Activated T-cell treated with anti-CD3 and anti-CD28 coated beads for 24 hours (primary cell): ENCODE measurements around the gene SUMF1.

Experiments used
- DNase-seq: peaks from one replicate; pipeline ENCODE4 v3.0.0-alpha.2; 2020; ENCODE audit warnings: low read depth

The SUMF1 gene

DNA sequence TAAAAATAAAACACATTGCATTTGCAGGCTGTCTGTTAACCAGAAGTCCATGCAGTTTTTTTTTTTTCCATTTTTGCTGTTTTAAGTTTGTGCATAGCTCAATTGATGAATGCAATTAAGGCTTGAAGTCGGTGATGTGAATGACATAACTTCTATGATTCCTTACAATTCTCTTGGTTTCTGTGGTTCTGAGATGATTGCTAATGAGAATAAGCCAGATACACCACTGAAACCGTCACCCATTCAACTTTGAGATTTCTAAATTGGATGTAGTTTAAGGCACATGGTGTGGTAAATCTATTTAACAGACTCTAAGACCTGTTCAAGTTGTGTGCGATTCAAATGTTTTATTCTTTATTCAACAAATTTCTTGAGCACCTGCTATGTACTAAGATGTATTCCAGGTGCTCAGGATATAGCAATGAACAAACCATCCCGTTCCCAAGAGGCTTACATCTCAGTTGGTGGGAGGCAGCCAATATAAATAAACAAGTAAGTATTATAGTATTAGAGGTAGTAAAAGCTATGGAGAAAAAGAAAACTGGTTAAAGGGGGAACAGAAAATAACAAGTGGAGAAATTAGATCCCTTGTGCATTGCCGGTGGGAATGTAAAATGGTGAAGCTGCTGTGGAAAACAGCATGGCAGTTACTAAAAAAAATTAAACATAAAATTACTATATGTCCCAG lies 30.1 kb upstream of the SUMF1 start:
- DNase-seq, result no peak

GRCh38 chr3:4496087-4496452 lies 29.0 kb upstream of the SUMF1 start:
- DNase-seq, result no peak

DNA sequence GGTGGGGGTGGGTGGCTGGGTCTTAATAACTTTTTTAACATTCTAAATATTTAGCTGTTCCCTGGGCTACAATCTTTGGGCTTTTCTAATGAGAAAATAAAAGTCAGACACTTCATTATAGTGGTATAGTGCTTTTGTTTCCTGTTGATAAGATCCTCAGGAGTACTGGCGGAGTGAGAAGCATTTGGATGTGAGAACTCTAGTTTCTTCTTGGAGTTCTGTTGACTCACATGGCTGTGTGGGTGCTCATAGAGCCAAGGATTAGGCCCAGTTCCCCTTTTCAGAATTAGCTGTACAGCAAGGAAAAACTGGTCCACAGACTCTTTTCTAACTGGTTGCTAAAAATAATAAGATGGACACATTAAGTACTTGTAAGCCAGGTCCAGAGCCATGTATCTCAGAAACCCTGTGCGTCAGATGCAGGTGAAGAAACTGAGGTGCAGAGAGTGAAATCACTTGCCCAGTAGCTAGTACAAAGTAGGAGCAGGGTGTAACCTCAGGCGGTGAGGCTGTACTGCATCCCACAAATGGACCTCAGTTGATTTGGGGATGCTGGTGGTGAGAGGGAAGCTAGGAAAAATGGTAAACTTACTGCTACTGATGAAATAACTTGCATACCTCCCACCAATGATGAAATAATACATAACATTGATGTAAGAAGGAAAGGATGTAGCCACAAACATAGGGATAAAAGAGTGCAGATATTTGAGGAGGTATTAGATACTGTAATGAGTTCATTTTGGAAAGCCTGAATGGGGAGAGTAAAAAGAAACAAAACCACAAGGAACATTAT lies 28.4 kb upstream of the SUMF1 start:
- DNase-seq, result no peak

DNA sequence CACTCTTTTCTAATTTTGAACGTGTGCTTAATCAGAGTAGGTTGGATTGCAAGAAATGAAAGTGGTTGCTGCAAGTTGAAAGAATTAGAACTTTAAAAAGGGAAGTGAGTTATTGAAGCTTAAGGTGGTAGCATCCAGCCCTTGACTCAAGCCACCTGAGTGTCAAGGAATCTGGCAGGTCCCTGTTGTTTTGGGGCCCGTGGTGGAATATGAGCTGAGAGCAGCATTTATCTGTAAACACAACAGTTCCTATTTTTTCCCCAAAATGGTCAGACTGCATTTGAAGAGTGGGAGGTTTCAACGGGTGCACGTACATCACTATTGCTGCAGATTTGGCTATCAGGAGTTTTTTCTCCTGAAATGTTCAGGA lies 27.8 kb upstream of the SUMF1 start:
- no peak for DNase-seq

DNA sequence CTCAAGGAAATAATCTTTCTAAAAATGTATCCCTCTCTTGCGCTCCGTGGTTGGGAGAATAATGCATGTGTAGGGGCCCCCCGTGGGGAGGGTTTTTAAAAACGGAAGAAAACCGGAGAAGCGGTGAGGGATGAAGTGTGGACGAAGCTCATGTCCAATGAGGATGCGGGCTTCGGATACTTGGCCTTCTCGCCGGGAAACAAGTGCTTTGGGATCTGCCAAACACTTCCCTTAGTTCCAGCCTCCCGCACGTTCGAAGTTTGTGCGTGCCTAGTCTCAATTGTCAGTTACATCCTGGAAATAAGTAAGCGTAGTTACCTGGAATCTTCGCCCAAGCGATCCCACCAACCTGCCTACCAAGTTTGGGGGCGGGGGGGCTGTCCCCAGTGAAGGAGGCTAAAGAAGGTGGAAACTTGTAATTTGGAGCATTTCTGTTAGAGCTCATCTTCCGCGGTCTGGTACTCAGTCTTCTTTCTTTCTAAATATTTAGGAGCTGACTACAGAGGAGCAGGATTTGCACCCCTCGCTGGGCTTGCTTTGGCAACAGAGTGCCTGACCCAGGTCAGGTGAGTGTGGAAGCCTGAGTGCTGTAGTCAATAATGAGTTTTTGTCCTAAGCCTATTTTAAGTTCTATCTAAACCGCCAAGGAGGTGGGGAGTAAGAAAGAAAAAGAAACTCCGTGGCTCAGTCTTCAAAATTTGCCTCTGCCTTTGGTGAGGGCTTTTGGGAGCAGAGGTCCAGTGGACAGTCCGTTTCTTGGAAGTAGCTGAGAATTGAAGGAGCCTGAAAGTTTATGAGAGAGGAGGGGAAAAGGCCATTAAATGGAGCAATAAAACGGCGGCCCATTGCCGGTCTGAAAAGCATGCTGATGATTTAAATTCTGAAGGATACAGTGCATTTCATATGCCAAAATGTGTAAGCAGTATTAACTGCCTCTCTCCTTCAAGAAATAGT lies 27.1 kb upstream of the SUMF1 start:
- no peak for DNase-seq

DNA sequence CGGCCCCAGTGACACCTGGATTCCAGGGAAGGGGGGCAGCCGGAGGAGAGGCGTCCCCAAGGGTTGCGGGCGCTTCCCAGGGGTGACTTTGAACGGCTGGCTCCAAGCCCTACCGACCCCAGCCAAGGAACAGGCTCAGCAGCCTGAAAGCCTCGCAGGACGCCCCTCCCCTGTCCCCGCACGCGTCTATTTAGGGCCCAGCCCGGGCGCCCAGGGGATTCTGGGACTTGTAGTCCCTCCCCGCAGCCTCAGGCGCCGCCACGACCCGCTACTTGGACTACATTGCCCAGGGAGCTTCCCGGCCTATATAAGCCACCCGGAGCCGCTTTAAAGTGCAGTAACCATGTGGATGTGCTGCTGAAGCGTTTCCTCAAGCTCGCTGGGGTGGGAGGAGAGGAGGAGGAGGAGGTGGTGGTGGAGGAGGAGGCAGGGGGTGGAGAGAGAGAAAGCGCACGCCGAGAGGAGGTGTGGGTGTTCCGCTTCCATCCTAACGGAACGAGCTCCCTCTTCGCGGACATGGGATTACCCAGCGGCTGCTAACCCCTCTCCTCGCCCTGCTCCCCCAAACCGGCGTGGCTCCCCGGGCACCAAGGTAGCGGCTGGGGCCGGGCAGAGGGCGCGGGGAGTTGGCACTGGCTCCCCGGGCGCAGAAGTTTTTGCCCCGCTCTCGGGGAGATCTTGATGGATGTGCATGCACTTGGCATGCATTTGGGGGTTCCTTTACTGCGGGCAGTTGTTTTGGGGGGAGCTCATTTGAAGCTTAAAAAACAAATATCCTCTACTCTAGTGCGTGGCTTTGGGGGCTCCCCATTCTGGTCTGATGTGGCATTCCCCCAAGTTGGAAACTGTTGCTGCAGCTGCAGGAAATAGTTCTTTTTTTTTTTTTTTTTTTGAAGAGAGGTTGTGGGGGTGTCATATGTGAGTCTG lies 26.2 kb upstream of the SUMF1 start, which contains the start of gene ITPR1:
Gene ITPR1 (plus strand): TSS at position 335 of the 927 bp plus-strand sequence. CDS start 23,144 bp downstream, outside the sequence.
- DNase-seq, result peak; percentile 96

DNA sequence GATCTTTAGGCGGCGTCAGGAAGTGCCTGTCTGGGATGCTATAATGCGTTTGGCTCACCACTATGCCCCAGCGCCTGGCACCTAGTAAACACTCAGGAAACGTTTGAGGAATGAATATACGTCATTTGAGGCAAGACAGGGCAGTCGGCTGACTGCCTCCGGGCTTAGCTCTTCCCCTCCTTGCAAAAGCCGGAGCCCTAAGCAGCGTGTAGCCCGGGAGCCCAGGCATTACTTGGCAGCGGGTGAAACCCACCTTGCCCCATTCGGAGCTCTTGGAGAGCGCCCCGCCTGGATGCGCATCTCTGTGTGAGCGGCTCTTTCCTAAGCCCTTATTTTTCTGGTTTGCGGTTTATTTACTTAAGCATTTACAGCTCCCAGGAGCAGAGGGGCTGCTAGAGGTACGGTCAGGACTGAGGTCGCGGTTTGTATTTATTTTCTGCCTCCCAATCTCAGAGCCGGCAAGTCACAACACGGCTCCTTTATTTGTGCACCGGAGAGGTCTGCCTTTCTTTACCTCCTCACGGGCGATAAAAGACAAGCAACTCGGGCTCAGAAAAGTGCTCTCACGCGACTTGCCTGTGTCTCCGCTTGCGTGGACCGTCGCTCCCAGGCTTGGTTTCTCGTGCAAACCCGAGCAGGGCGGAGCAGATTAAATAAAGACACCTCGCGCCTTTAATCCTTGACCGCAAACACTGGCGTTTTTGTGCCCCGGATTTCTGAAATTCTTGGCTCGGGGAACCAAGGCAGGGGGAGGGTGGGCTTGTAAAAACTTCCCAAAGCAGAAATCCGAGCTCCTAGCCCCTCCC lies 25.3 kb upstream of the SUMF1 start:
- DNase-seq, result no peak

DNA sequence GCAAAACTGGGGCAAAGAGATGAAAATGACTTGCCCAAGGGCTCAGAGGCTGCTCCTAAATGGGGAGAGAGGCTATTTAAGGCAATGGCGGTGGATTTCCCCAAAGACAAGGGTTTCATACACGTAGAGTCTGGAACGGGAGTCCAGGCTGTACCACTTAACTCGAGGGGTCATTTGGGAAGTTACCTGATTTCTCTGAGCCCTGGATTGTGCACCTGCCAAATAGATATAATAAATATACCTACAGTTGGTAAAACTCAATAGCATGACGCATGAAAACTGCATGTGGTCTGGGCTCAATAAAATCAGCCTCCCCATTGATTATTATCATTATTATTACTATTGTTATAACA lies 24.8 kb upstream of the SUMF1 start:
- DNase-seq, result no peak

DNA sequence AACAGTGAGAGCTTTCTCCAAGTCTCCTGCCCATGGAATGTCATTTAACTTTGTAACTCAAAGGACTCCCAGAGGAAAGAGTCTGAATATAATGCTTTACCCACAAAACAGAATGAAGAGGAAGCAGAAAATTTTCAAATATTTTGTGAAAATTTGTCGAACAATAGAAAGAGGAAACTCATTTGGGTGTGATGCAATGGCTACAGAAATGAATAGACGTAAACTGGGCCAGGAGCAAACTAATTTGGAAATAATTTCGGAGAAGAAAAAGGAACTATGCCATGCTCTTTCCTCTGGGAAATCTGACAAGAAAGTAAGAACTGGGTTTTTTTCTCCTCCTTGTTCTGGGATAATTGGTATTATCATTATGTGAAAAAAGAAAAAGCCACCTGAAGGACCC lies 11.2 kb upstream of the SUMF1 start:
- no peak for DNase-seq

- no peak for DNase-seq
Observed at GRCh38 chr3:4476496-4476895, 9.4 kb upstream of the SUMF1 start.

GRCh38 chr3:4475804-4476203 lies 8.7 kb upstream of the SUMF1 start:
- no peak for DNase-seq

DNA sequence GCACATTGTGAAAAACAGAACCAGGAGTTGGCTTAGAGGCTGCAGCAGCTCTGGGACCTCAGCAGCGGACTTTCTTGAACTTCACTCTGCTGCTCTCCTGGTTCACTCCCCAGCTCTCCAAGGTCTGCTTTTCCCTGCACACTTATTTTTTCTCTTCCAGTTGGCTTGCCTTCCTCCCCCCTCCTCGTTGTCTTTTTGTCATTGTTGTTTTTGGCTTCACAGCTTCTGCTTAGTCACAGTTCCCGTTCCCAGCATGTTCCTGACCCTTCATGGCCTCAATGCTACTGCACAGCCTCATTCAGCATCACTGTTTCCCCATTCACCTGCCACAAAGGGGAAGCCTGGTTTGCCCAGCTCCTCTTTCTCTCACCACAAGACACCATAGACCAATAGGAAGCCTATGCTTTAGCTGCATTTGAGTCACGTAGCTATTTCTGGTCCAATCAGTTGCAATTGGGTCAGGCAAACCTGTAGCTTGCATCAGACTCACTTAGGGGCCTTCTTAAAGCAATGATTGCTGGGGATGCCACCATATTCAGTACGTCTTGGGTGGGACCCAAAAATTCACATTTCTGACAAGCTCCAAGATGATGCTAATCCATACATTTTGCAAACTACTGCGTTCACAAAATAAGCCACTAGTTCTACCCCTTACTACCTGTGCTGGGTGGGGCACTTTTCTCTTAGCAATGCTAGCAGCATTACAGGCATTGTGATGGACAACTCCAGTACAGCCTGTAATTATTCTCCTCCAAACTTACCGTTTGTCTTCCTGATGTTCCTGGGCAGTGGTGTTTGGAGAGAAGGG lies 7.8 kb upstream of the SUMF1 start:
- no peak for DNase-seq

DNA sequence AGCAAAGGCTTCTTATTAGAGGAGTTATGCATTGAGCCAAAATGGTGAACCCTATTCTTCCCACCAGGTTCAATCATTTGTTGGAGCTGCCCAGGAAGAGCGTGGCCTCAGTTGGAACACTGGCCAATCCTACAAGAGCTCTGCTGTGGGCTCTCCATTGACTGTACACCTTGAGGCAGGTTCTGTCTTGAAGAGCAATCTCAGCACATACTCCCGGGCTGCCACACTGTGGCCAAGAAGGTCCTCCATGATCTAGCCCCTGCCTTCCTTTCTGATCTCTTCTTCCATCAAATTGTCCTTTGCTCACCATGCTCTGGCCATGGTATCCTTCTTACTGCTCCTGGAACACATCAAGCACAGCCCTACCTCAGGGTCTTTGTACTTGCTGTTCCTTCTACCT lies 5.7 kb upstream of the SUMF1 start:
- no peak for DNase-seq

DNA sequence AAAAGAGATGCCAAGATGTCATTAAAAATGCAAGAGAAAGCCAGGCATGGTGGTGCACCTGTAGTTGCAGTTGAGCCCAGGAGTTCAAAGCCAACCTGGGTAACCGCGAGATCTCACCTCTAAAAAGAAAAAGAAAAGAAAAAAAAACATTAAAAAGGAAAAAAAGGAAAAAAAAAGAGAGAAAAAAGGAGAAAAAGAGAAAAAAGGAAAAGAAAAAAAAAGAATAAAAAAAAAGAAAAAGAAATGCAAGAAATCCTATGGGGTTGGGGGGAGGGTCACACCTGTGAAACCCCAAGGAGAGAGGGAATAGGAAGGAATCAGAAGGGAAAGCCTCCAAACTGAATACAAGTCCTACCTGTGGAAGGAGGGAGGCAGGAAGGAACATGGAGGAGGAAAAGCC lies 5.2 kb upstream of the SUMF1 start:
- no peak for DNase-seq

GRCh38 chr3:4471907-4472306 lies 4.8 kb upstream of the SUMF1 start:
- DNase-seq, result no peak

DNA sequence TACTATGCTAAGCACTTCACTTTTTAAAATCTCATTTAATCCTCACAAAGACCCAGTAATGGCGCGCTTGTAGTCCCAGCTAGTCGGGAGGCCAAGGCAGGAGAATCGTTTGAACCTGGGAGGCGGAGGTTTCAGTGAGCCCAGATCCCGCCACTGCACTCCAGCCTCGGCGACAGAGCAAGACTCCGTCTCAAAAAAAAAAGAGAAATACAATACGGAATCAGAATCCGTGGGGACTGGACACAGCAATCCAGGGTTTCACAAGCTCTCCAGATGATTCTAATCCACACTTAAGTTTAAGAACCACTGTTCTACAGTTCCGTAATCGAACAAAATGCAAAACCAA lies 426 bp upstream of the SUMF1 start:
- no peak for DNase-seq

DNA sequence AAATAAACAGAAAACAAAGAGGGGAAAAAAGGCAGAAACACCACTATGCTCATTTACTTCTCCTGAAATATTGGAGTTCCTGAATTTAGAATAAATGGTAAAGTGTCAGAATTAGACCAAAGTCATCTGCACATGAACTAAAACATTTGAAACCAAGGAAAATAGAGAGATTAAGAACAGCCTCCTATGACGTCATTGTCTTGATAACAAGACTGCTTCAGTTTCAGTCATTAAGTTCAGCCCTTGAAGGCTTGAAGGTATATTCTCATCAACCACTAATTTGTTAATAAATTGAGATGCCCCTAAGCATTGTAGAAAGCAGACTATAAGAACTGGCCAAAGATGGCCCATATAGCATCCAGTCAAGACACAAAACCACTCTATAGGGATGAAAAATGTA lies 2.5 kb downstream of the SUMF1 start:
- no peak for DNase-seq

DNA sequence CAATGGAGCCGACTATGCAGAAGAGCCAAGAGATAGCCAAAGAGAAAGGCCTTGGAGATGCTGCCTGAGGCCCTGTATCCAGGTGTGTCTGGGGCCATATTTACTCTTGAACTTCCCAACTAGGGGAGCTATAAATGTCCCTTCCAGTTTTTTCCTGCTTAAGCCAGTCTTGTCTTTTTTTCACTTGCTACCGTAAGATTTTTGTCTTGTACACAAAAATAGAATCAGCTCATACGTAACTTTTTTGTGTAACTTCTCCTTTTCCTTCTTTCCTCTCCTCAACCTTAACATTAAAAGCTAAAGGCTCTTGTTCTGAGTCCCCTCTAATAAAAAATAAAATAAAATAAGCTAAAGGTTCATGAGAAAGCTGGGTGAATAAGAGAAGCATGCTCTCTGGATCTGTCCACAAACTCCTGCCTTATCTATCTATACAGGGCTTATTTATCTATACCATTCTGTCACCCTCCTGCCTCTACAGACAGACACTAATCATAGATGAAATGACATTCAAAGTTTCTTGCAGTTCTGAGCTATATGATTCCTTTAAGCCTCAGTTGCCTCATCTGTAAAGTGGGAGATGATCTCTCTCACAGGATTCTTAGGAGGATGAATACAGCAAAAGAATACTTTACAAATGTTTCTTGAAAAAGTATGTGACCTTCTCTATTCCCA lies 4.6 kb downstream of the SUMF1 start:
- DNase-seq, result no peak

DNA sequence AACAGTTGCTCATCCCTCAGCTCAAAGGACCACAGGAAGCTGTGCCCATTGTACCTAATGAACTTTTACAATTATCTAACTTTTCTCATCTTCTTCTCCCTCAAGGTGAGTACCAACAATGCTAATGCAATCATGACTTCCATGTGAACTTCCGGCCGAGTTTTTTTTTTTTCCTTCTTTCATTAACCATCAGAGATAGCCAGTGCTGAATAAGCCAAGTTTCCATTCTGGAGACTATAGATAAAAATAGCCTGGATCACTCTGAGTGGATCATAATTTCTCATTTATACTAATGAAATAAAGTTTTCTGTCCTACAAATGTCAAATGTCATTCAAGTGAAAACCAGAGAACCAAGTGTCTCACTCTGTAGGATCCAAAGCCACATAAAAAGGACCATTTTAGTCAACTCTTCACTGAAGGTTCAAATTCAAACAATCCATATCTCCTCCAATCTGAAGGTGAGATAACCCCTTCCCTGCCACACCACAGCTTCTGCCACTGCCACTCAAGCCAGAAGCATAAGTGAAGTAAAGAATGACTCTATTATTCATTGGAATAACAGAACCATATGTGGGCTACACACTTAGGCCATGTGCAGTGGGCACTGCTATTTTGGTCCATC lies 5.5 kb downstream of the SUMF1 start:
- DNase-seq, result no peak
